Measurements from ENCODE around the gene MAN2B1.
"Not testable (repeated sequence)": the region's sequence is repeated elsewhere in the genome, so short reads cannot be mapped to it uniquely, and the experiment has no call there.

The MAN2B1 gene

DNA sequence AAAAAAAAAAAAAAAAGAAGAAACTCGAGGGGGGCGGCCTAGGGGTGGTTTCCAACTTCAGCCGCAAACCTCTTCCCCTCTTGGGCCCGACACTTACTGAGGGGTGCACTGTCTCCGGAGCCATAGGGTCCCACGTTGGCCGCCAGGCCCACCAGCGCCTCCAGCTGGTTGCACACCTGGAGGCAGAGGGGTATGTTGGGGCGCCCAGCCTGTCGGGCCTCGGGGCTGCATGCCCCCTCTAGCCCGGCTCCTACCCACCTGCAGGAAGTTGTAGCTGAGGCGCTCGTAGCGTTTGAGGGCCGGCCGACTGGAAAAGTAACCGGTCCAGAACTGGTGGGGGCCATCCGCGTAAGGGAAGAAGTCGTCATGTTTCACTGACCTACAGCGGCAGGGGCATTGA lies 8.6 kb downstream of the MAN2B1 start:
- no peak for DNase-seq
- no peak for ATAC-seq

GRCh38 chr19:12656899-12657571 lies 9.5 kb downstream of the MAN2B1 start:
- DNase-seq (peak; percentile 65), ATAC-seq (peak; percentile 68)

DNA sequence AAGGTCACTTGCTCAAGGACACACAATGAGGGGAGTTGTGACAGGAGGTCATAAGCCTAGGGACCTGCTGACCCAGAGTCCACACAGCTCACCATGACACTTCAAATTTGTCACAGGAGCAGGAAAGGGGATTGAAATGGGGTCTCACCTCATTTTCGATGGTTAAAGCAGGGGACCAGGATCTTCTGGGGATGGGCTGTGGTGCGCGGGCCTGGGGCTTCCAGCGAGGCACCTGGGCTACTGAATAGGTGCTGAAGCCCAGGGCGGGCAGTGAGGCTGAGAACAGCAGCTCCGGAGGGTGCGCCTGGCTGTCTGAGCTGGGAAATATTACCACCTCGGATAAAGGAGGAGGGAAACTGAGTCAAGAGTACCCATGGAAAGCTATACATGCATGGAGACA lies 11.0 kb downstream of the MAN2B1 start:
- ATAC-seq (no peak), DNase-seq (no peak)

GRCh38 chr19:12652219-12652618 lies 14.3 kb downstream of the MAN2B1 start:
- no peak for ATAC-seq
- no peak for DNase-seq

GRCh38 chr19:12649941-12650340 lies 16.6 kb downstream of the MAN2B1 start:
- no peak for ATAC-seq
- no peak for DNase-seq

DNA sequence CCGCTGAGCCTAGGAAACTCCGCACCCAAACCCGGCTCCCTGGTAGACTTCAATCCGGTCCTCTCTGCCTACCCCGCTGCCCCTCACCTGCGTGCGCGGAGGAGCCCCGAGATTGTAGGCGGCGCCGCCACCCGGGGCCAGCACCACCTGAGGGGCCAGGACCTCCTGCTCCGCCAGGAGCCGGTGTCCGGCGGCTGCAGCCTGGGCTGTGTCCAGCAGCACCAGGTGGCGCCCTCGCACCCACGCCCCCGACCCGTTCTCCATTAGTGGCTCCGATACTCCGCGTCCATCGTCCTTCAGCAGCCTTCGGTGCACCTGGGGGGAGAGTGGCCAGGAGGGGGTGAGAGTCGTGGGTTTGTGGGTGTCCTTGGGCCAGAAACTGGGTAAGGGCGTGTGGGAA lies 18.5 kb downstream of the MAN2B1 start:
- DNase-seq (no peak), ATAC-seq (no peak)

DNA sequence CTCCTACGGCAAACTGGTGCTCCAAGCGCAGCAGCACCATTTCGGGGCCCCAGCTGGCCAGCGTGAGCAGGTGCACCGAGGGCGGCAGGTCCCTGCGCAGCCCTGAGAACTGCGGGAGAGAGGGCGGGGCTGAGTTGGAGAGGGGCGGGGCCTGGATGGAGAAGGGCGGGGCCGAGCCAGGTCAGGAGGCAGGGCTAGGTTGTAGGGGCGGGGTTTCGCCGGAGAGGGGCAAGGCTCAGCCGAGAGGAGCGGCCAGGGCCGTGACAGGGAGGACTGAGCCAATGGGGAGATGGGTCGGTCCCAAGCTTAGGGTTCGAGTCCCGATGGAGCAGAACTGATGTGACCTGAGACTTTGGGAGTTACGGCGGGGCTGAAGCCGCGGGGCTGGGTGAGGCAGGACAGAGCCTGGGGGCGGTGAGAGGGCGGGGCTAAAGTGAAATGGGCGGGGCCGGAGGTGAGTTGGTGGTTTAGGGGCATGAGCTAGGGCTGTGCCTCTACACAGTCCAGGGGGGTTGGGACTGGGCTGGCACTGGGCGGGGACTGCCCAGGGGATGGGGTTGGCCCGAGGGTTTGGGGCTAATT lies 19.0 kb downstream of the MAN2B1 start:
- DNase-seq (peak; percentile 59), ATAC-seq (peak; percentile 40)

- ATAC-seq (no peak), DNase-seq (no peak)
These were observed 19.5 kb downstream of the MAN2B1 start for GRCh38 chr19:12647047-12647446.

GRCh38 chr19:12646551-12646950 lies 20.0 kb downstream of the MAN2B1 start:
- no peak for ATAC-seq
- no peak for DNase-seq

- not testable (repeated sequence) for ATAC-seq, DNase-seq
These were observed 22.8 kb downstream of the MAN2B1 start for GRCh38 chr19:12643716-12644115.

DNA sequence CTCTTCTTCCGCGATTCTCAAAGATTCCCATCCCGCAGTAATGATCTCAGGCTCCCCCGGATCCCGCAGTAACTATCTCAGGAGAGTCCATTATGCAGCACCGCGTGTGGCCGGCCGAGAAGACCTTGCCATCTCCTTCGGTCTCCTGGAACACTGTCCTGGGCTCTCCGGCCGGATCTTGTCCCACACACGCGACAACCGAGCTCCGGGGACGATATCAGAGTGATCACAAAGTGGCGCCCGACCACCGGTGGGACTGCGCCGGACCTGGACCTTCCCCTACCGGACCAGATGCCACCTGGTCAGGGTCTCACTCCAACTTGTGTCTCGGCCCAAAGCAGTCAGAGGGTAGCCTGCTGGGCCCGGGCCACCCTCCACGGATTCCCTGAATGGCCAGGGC lies 24.0 kb downstream of the MAN2B1 start:
- no peak for DNase-seq

GRCh38 chr19:12641456-12641855 lies 25.1 kb downstream of the MAN2B1 start:
- ATAC-seq, result no peak
- no peak for DNase-seq

More for the DNA sequence above, 24.0 kb downstream of the MAN2B1 start:
- ATAC-seq, result no peak

GRCh38 chr19:12639901-12640613 lies 26.5 kb downstream of the MAN2B1 start:
- ATAC-seq (peak; percentile 97), DNase-seq (peak; percentile 93)

DNA sequence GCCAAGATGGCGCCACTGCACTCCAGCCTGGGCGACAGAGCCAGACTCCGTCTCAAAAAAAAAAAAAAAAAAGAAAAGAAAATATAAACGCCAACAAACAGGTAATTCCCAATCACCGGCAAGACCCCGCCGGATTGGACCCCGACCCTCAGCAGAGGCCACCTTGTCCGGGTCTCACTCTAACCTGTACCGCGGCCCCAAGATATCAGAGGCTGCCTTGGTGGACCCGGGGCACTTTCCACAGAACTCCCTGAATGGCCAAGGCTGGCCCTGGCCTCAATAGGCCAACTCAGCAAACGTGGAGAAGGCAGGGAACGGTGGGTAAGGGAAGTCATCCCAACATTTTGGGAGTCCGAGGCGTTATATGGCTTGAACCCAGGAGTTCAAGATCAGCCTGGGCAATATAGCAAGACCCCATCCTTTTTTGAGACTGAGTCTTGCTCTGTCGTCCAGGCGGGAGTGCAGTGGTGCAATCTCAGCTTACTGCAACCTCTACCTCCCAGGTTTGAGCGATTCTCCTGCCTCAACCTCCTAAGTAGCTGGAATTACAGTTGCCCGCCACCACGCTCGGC lies 27.8 kb downstream of the MAN2B1 start:
- DNase-seq, result no peak
- ATAC-seq, result no peak

- DNase-seq (no peak), ATAC-seq (no peak)
These were observed 29.9 kb downstream of the MAN2B1 start for GRCh38 chr19:12636631-12637030.

GRCh38 chr19:12629215-12629614 lies 37.3 kb downstream of the MAN2B1 start:
- ATAC-seq (no peak), DNase-seq (no peak)

DNA sequence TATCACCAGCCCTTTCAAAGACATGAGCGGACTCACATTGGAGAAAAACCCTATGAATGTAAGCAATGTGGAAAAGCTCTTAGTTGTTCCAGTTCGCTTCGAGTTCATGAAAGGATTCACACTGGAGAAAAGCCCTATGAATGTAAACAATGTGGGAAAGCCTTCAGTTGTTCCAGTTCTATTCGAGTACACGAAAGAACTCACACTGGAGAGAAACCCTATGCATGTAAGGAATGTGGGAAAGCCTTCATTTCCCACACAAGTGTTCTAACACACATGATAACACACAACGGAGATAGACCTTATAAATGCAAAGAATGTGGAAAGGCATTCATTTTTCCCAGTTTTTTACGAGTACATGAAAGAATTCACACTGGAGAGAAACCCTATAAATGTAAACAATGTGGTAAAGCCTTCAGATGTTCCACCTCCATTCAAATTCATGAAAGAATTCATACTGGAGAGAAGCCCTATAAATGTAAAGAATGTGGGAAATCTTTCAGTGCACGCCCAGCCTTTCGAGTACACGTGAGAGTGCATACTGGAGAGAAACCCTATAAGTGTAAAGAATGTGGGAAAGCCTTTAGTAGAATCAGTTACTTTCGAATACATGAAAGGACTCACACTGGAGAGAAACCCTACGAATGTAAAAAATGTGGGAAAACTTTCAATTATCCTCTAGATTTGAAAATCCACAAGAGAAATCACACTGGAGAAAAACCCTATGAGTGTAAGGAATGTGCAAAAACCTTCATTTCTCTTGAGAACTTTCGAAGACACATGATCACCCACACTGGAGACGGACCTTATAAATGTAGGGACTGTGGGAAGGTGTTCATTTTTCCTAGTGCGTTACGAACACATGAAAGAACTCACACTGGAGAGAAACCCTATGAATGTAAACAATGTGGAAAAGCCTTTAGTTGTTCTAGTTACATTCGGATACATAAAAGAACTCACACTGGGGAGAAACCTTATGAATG lies 38.2 kb downstream of the MAN2B1 start:
- DNase-seq (no peak), ATAC-seq (no peak)

DNA sequence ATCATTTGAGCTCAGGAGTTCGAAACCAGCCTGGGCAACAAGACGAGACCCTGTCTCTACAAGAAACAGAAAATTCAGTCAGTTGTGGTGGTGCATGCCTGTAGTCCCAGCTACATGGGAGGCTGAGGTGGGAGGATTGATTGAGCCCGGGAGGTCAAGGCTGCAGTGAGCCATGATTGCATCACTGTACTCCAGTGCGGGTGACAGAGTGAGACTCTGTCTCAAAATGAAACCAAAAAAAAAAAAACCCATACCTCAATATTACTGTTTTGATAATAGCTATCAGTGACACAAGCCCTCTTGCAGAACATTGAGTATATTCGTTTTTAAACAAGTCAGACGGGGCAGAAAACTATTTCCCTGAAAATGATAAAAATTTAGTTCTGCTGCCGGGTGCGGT lies 39.6 kb downstream of the MAN2B1 start:
- ATAC-seq (no peak), DNase-seq (no peak)

DNA sequence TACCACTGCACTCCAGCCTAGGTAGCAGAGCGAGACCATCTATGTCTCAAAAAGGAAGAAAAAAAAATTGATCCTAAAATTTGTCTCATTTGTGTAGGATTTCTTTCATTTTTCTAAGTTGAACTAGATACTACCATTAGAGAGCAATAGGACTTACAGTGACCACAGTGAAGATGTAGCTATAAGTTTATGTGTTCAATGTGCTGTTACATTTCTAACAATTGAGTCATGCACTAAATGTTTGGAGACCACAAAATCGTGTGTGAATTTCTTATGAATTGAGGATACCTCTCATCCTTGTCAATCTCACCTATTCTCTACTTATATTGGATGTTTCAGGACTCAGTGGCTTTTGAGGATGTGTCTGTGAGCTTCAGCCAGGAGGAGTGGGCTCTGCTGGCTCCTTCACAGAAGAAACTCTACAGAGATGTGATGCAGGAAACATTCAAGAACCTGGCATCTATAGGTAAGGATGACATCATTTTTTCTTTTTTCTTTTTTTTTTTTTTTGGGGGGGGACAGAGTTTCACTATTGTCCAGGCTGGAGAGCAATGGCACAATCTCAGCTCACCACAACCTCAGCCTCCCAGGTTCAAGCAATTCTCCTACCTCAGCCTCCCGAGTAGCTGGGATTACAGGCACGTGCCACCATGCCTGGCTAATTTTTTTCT lies 43.0 kb downstream of the MAN2B1 start:
- ATAC-seq, result no peak
- no peak for DNase-seq

DNA sequence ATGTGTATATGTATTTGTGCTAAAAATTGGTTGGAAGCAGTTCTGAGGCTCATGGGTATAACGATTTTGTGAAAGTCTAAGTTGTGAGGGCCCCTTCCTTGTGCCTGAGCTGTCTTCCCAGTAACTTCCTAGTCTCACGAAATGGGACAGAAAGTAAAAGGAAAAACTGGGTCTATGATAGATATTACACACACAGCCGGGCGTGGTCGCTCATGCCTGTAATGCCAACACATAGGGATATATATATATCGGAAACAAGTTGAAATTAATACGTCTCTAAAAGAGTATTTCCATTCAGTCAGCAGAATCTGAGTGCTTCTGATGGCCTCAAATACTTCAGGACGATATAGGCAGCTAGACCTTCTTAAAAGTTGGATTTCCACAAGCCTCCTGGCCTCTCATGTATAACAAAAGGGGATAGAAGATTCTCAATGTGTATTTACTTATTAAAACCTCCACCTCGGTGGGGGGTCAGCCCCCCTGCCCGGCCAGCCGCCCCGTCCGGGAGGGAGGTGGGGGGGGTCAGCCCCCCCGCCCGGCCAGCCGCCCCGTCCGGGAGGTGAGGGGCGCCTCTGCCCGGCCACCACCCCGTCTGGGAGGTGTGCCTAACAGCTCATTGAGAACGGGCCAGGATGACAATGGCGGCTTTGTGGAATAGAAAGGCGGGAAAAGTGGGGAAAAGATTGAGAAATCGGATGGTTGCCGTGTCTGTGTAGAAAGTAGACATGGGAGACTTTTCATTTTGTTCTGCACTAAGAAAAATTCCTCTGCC lies 45.1 kb downstream of the MAN2B1 start:
- DNase-seq, ATAC-seq: not testable (repeated sequence)

- no peak for DNase-seq
- ATAC-seq, result no peak
These were observed 48.9 kb downstream of the MAN2B1 start for GRCh38 chr19:12617646-12618045.

Measured in stimulated activated naive CD8-positive, alpha-beta T cell treated with anti-CD3 and anti-CD28 coated beads, Interleukin-15, Interleukin-2, amounts not matched to agents 100 U/mL and 50 U/mL, for 24 hours (primary cell).